Testis (tissue), 2 donors: ENCODE results near the gene SLIT3.

Source experiments
- CTCF ChIP-seq, 3 experiments: fragments of 450-650 bp in 2 of 3; fragments of 200-600 bp in 1 of 3; sonication (generic) in 1 of 3; IDR thresholded peaks; one replicate each; pipeline ENCODE4 v1.5.1; 2016 to 2019; ENCODE audit warnings: antibody characterized with exemption in 3 of 3, mild to moderate bottlenecking in 2 of 3, moderate library complexity in 1 of 3
- POLR2A ChIP-seq: fragments of 450-650 bp; IDR thresholded peaks from one replicate; pipeline ENCODE4 v1.6.1; 2017; ENCODE audit warnings: antibody characterized with exemption, mild to moderate bottlenecking, moderate library complexity

DNA sequence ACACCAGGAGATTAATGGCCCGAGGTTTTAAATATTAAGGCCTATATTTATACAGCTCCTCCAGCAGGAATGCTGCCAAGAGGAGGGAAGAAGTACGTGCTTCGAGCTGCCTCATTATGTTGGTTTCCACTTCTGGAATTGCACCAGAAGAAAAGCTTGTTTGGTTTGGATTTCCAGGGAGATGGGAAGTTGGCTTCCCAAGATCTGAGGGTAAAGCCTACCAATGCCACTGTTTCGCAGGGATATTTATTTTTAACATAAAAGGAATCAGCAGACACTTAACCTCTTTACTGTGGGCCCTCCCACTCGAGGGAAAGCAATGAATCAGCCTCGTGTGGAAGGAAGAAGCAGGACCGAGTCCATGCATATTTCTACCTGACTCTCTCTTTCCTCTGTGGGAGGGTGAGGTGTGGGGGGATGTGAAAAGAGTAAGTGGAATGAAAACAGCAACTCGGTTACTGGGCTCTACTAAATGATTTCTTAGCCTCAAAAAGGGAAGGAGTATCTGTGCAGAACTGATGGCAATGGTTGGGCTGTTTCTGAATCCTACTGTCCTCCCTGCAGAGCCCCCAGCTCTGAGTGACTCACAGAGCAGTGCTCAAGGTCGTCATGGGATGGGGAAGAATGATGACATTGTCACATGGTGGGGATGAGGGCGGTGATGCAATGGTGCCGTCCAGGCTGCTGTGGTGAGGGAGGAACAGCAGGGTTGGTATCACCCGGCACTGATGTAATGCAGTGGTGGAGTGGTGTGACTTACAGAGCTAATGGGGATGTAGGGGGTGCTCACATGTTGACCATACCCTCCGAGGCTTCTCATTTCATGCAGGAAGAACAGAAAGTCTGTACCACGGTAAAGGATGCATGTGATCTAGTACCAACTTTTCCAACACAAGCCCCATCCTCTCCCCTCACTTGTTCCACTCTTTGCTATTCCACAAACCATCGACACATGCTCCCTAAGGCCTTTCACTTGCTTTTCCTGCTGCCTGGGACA lies 506.8 kb downstream of the SLIT3 start:
- TF ChIP-seq POLR2A, result no peak
- TF ChIP-seq CTCF (IDR thresholded peaks at IDR 0.05), result no peak
